ENCODE data around the gene NCKAP5.

GRCh38 chr2:133374781-133375180, 193.5 kb downstream of the NCKAP5 start:
- TF ChIP-seq, protein P1, sequence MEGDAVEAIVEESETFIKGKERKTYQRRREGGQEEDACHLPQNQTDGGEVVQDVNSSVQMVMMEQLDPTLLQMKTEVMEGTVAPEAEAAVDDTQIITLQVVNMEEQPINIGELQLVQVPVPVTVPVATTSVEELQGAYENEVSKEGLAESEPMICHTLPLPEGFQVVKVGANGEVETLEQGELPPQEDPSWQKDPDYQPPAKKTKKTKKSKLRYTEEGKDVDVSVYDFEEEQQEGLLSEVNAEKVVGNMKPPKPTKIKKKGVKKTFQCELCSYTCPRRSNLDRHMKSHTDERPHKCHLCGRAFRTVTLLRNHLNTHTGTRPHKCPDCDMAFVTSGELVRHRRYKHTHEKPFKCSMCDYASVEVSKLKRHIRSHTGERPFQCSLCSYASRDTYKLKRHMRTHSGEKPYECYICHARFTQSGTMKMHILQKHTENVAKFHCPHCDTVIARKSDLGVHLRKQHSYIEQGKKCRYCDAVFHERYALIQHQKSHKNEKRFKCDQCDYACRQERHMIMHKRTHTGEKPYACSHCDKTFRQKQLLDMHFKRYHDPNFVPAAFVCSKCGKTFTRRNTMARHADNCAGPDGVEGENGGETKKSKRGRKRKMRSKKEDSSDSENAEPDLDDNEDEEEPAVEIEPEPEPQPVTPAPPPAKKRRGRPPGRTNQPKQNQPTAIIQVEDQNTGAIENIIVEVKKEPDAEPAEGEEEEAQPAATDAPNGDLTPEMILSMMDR (IDR thresholded peaks at IDR 0.05 in 4 of 5, conservative IDR thresholded peaks at IDR 0.05 in 1 of 5): no peak
- TF ChIP-seq POLR2A (IDR thresholded peaks at IDR 0.05): no peak
